Measurements from ENCODE around the gene COPS2.

- TF ChIP-seq RBBP5 (conservative IDR thresholded peaks at IDR 0.05) (no peak), EZH2 (IDR thresholded peaks at IDR 0.05; ENCODE audit: borderline replicate concordance, control insufficient read depth, low read depth, low read length) (no peak), SMAD1 (IDR thresholded peaks at IDR 0.05; ENCODE audit: low read depth, partially characterized antibody) (no peak), TCF12 (IDR thresholded peaks at IDR 0.05; ENCODE audit: low read depth, low read length) (no peak), EP300 (IDR thresholded peaks at IDR 0.05; ENCODE audit: borderline replicate concordance in 1 of 2, control insufficient read depth in 1 of 2, low read depth in 2 of 2, low read length in 2 of 2) (no peak)
Observed at GRCh38 chr15:49169880-49170597, 14.6 kb upstream of the COPS2 start, which contains the start of gene GALK2.
